ENCODE data around the gene OR51B5. TPM values are rescaled to one million over a fixed set of nuclear protein-coding genes. Genes with fewer than 3 reads are reported as not detected.
"Not testable (repeated sequence)": the region's sequence is repeated elsewhere in the genome, so short reads cannot be mapped to it uniquely, and the experiment has no call there.

OR51B5 gene
- total RNA-seq, 4 donors from 2014 or later: not detected

GRCh38 chr11:5336331-5336730, 7.0 kb downstream of the OR51B5 start:
- Histone ChIP-seq H3K4me1 (no peaks in the 10 kb centered on the region), H3K27me3 (no peaks in the 10 kb centered on the region), H3K4me3 (no peak overlapping the region), H3K9me3 (no peaks in the 10 kb centered on the region), H3K36me3 (no peaks in the 10 kb centered on the region), H3K27ac (replicated peaks in 1 of 4) (no peak overlapping the region)
- TF ChIP-seq POLR2AphosphoS5 (IDR thresholded peaks at IDR 0.05) (no peak), EP300 (IDR thresholded peaks at IDR 0.05) (no peak), POLR2A (IDR thresholded peaks at IDR 0.05; ENCODE audit: low read depth) (no peak)
- TF ChIP-seq, protein P1, sequence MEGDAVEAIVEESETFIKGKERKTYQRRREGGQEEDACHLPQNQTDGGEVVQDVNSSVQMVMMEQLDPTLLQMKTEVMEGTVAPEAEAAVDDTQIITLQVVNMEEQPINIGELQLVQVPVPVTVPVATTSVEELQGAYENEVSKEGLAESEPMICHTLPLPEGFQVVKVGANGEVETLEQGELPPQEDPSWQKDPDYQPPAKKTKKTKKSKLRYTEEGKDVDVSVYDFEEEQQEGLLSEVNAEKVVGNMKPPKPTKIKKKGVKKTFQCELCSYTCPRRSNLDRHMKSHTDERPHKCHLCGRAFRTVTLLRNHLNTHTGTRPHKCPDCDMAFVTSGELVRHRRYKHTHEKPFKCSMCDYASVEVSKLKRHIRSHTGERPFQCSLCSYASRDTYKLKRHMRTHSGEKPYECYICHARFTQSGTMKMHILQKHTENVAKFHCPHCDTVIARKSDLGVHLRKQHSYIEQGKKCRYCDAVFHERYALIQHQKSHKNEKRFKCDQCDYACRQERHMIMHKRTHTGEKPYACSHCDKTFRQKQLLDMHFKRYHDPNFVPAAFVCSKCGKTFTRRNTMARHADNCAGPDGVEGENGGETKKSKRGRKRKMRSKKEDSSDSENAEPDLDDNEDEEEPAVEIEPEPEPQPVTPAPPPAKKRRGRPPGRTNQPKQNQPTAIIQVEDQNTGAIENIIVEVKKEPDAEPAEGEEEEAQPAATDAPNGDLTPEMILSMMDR (IDR thresholded peaks at IDR 0.05): no peak
- intact Hi-C loops (cut with DNase I): no loop called here
- no peak for DNase-seq (ENCODE audit: extremely low spot score)

- intact Hi-C loops (cut with DNase I): no loop called here
- H3K27me3 ChIP-seq: no peaks in the 10 kb centered on the region
- H3K4me1 ChIP-seq: no peaks in the 10 kb centered on the region
- no peaks in the 10 kb centered on the region for H3K36me3 ChIP-seq
- DNase-seq (ENCODE audit: extremely low spot score): no peak
- no peak overlapping the region for H3K27ac ChIP-seq (replicated peaks in 1 of 4)
- TF ChIP-seq POLR2AphosphoS5 (IDR thresholded peaks at IDR 0.05) (no peak), POLR2A (IDR thresholded peaks at IDR 0.05; ENCODE audit: low read depth) (no peak), EP300 (IDR thresholded peaks at IDR 0.05) (no peak)
- TF ChIP-seq, protein P1 (IDR thresholded peaks at IDR 0.05): no peak
- no peak overlapping the region for H3K4me3 ChIP-seq
- no peaks in the 10 kb centered on the region for H3K9me3 ChIP-seq
- WGBS: 63% methylated on average over 1 of the region's 1 CpG
These were observed 8.2 kb downstream of the OR51B5 start for GRCh38 chr11:5335170-5335569.

- no peak within 1 kb of the TSS for H3K4me3 ChIP-seq
These were observed 19.1 kb downstream of the OR51B5 start, which contains the start of gene OR51B2 for GRCh38 chr11:5324197-5324596. Gene OR51B2, minus strand, starts transcription at chr11:5324297. Its CDS starts 0 bp downstream, at chr11:5324297.

DNA sequence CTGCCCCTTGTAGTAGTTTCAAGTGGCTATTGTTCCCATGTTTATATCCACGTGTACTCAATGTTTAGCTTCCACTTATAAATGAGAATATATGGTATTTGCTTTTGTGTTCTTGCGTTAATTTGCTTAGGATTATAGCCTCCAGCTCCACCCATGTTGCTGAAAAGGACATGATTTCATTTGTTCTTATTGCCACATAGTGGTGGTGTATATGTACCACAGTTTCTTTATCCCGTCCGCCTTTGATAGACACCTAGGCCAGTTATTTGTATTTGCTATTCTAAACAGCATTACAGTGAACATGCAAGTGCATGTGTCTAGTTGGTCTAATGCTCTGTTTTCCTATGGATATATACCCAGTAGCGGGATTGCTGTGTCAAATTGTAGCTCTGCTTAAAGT, 26.0 kb downstream of the OR51B5 start:
- intact Hi-C loops (cut with DNase I): no loop called here
- H3K9me3 ChIP-seq: no peaks in the 10 kb centered on the region
- WGBS: 81% methylated on average over 5 of the region's 5 CpGs

More at GRCh38 chr11:5324197-5324596, 19.1 kb downstream of the OR51B5 start, which contains the start of gene OR51B2:
- WGBS: 77% methylated on average over 3 of the region's 3 CpGs
- no peaks in the 10 kb centered on the region for H3K36me3 ChIP-seq
- DNase-seq (ENCODE audit: extremely low spot score): no peak
- no peaks in the 10 kb centered on the region for H3K4me1 ChIP-seq
- TF ChIP-seq POLR2A (IDR thresholded peaks at IDR 0.05; ENCODE audit: low read depth) (no peak), POLR2AphosphoS5 (IDR thresholded peaks at IDR 0.05) (no peak), EP300 (IDR thresholded peaks at IDR 0.05) (no peak)
- TF ChIP-seq, protein P1 (IDR thresholded peaks at IDR 0.05): no peak
- no peaks in the 10 kb centered on the region for H3K9me3 ChIP-seq
- no peak within 1 kb of the TSS for H3K27ac ChIP-seq (replicated peaks in 1 of 4)
- H3K27me3 ChIP-seq: no peaks in the 10 kb centered on the region
- intact Hi-C loops (cut with DNase I): no loop called here

GRCh38 chr11:5313326-5314023, 29.8 kb downstream of the OR51B5 start:
- DNase-seq (ENCODE audit: extremely low spot score); intact Hi-C loops (cut with DNase I); H3K4me1 ChIP-seq; H3K27me3 ChIP-seq; H3K4me3 ChIP-seq; H3K27ac ChIP-seq (replicated peaks in 1 of 4); H3K9me3 ChIP-seq; H3K36me3 ChIP-seq: not testable (repeated sequence)
- WGBS: 85% methylated on average over 3 of the region's 3 CpGs

More for the DNA sequence above, 26.0 kb downstream of the OR51B5 start:
- no peak overlapping the region for H3K4me3 ChIP-seq
- no peaks in the 10 kb centered on the region for H3K36me3 ChIP-seq
- no peaks in the 10 kb centered on the region for H3K27me3 ChIP-seq
- DNase-seq (ENCODE audit: extremely low spot score): no peak
- H3K4me1 ChIP-seq: no peaks in the 10 kb centered on the region
- H3K27ac ChIP-seq (replicated peaks in 1 of 4): no peak overlapping the region
- TF ChIP-seq EP300 (IDR thresholded peaks at IDR 0.05) (no peak), POLR2A (IDR thresholded peaks at IDR 0.05; ENCODE audit: low read depth) (no peak), POLR2AphosphoS5 (IDR thresholded peaks at IDR 0.05) (no peak)
- TF ChIP-seq, protein P1 (IDR thresholded peaks at IDR 0.05): no peak
